Brain microvascular endothelial cell (primary cell): ENCODE results near the gene YRDC.

Source experiments
- DNase-seq: peaks from one replicate; pipeline ENCODE4 v3.0.0-alpha.2; 2020
- H3K27ac ChIP-seq: fragments of 250-450 bp; sonication (Bioruptor Pico); 2 replicates; pipeline ENCODE4 v1.5.1; 2020; ENCODE audit warnings: mild to moderate bottlenecking, moderate library complexity
- H3K27me3 ChIP-seq: fragments of 250-450 bp; sonication (Bioruptor Pico); replicated peaks from 2 replicates; pipeline ENCODE4 v1.5.1; 2020; ENCODE audit warnings: mild to moderate bottlenecking
- H3K36me3 ChIP-seq: fragments of 250-450 bp; sonication (Bioruptor Pico); replicated peaks from 2 replicates; pipeline ENCODE4 v1.5.1; 2020; ENCODE audit warnings: mild to moderate bottlenecking
- H3K4me3 ChIP-seq: 2 replicates; pipeline ENCODE4 v1.5.1; 2011; ENCODE audit warnings: low read depth, mild to moderate bottlenecking, control low read depth, low read length, moderate library complexity
- CTCF ChIP-seq: IDR thresholded peaks from 2 replicates; pipeline ENCODE4 v1.5.1; 2011; ENCODE audit warnings: low read depth, mild to moderate bottlenecking, moderate library complexity, low read length, control low read depth, inconsistent platforms; ENCODE audit errors: missing control alignments
- in situ Hi-C: cut with HindIII; loops from 2 replicates; pipeline ENCODE4 v1.10.0; 2017; ENCODE audit warnings: low sequenced_read_pairs, low pct_ligation_motif_present

YRDC gene

DNA sequence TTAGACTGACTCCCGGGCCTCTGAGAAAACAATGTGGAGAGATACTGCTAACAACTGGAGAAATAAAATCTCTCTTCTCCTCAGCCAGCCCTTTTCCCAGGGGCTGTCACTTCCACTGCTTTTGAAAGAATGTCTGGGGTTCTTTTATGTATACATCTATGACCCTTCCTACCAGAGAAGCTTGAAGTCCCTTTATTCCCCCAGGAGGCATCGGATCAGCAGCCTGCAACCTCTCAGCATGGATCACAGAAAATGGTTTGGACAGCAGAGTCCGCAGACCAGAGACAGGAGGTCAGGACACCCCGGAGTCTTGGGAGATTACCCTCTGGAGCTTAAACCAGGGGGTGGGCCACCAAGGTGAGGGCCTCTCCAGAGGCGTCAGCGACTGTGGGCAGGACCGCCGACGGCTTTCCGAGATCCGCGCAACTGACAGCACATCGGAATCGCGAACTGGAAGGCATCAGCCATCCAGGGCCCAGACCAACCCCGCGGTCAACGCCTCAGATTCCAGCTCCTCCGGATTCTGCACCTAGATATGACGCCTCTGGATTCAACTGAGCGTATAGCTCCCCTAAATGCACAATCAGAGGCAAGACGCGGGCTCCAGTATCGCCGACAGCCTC, 44.1 kb downstream of the YRDC start:
- Histone ChIP-seq H3K27me3 (peaks cover 47% of the 10 kb centered on the region), H3K4me3 (no peak overlapping the region), H3K36me3 (no peaks in the 10 kb centered on the region), H3K27ac (no peak overlapping the region)
- in situ Hi-C loops, result no loop called here
- DNase-seq, result no peak
- TF ChIP-seq CTCF, result no peak

GRCh38 chr1:37762516-37762915, 45.5 kb downstream of the YRDC start:
- in situ Hi-C loops, result no loop called here
- DNase-seq, result no peak
- no peak overlapping the region for H3K4me3 ChIP-seq
- H3K27me3 ChIP-seq, result peaks cover 46% of the 10 kb centered on the region
- no peak for TF ChIP-seq CTCF
- H3K27ac ChIP-seq, result no peak overlapping the region
- no peaks in the 10 kb centered on the region for H3K36me3 ChIP-seq

DNA sequence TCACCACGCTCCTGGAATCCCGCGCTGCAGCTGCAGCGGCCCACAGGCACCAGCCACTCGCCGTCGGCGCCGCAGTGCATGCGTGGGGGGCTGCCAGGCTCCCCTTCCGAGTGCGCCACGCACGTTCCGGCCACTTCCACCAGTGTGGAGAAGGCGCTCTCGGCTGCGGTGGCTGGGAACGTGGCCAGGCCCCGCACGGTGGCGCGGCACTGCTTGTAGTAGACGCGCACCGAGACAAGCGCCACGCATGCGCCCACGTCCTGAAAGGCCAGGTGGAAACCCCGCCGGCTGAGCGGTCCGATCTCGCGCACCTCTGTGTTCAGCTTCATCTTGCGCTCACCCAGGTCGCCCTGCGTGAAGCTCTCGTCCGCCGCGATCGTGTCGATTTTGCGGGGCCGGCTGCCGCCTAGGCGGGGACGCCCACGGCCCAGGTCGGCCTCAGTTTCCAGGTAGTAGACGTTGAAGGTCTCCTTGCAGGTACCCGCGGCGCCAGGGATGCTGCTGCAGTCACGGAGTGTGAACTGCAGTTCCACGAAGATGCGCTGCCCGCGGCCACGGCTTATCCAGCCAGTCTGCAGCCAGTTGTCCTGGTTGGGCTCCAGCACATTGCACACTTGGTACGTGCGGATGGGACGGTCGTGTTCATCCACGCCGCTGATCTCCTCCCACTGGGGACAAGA, 46.5 kb downstream of the YRDC start:
- no peak for TF ChIP-seq CTCF
- in situ Hi-C loops, result no loop called here
- no peaks in the 10 kb centered on the region for H3K36me3 ChIP-seq
- DNase-seq, result no peak
- H3K27ac ChIP-seq, result no peak overlapping the region
- peaks cover 38% of the 10 kb centered on the region for H3K27me3 ChIP-seq
- H3K4me3 ChIP-seq, result no peak overlapping the region

DNA sequence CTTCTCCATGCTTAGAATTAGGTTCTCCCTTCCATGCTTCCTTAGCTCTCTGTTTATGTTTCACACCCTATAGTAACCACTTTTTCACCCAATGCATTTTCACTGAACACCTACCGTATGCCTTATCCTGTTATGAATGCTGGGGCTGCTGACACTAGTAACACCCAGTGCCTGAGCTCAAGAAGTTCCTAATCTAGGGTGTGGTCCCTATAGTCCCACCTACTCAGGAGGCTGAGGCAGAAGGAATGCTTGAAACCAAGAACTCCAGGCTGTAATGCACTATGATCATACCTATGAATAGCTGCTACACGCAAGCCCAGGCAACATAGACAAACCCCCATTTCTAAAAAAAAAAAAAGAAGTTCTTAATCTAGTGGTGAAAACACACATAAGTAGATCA, 48.6 kb downstream of the YRDC start:
- no peak for DNase-seq
- TF ChIP-seq CTCF, result no peak
- in situ Hi-C loops, result no loop called here
- Histone ChIP-seq H3K4me3 (no peak overlapping the region), H3K27me3 (peaks cover 31% of the 10 kb centered on the region), H3K27ac (no peak overlapping the region), H3K36me3 (no peaks in the 10 kb centered on the region)

GRCh38 chr1:37755951-37756560, 52.0 kb downstream of the YRDC start:
- DNase-seq, result no peak
- Histone ChIP-seq H3K4me3 (no peak overlapping the region), H3K27ac (no peak overlapping the region), H3K27me3 (peaks cover 35% of the 10 kb centered on the region), H3K36me3 (no peaks in the 10 kb centered on the region)
- no peak for TF ChIP-seq CTCF
- in situ Hi-C loops, result no loop called here
